ENCODE results near the gene SERPINA1. TPM values are rescaled to one million over a fixed set of nuclear protein-coding genes. Genes with fewer than 3 reads are reported as not detected.
"Not testable (repeated sequence)": the region's sequence is repeated elsewhere in the genome, so short reads cannot be mapped to it uniquely, and the experiment has no call there.

Gene SERPINA1
- total RNA-seq, 1 experiment from 2014 or later: 5.1 TPM

DNA sequence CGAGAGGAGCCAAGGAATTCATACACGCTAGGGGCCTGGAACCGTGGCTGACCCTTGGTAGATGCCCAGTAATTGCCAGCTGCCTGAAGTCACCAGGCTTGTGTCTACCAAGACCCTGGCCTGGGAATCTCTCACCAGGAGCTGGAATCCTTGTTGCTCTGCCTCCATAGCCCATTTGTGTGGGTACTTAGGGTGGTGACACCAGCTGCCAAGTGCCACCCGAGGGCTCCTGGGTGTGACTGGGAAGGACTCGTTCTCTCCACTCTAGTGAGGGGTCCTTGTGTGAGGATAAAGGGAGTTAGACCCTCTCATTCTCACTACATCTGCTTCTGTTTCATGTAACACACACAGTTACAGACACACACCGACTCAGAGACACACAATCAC, 17.9 kb downstream of the SERPINA1 start:
- TF ChIP-seq ZNF138 (CRISPR knock-in tag; conservative IDR thresholded peaks at IDR 0.05): no peak
- TF ChIP-seq, protein P1, sequence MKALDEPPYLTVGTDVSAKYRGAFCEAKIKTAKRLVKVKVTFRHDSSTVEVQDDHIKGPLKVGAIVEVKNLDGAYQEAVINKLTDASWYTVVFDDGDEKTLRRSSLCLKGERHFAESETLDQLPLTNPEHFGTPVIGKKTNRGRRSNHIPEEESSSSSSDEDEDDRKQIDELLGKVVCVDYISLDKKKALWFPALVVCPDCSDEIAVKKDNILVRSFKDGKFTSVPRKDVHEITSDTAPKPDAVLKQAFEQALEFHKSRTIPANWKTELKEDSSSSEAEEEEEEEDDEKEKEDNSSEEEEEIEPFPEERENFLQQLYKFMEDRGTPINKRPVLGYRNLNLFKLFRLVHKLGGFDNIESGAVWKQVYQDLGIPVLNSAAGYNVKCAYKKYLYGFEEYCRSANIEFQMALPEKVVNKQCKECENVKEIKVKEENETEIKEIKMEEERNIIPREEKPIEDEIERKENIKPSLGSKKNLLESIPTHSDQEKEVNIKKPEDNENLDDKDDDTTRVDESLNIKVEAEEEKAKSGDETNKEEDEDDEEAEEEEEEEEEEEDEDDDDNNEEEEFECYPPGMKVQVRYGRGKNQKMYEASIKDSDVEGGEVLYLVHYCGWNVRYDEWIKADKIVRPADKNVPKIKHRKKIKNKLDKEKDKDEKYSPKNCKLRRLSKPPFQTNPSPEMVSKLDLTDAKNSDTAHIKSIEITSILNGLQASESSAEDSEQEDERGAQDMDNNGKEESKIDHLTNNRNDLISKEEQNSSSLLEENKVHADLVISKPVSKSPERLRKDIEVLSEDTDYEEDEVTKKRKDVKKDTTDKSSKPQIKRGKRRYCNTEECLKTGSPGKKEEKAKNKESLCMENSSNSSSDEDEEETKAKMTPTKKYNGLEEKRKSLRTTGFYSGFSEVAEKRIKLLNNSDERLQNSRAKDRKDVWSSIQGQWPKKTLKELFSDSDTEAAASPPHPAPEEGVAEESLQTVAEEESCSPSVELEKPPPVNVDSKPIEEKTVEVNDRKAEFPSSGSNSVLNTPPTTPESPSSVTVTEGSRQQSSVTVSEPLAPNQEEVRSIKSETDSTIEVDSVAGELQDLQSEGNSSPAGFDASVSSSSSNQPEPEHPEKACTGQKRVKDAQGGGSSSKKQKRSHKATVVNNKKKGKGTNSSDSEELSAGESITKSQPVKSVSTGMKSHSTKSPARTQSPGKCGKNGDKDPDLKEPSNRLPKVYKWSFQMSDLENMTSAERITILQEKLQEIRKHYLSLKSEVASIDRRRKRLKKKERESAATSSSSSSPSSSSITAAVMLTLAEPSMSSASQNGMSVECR (CRISPR knock-in tag; IDR thresholded peaks at IDR 0.05; ENCODE audit: borderline replicate concordance): no peak
- TF ChIP-seq, protein P2, sequence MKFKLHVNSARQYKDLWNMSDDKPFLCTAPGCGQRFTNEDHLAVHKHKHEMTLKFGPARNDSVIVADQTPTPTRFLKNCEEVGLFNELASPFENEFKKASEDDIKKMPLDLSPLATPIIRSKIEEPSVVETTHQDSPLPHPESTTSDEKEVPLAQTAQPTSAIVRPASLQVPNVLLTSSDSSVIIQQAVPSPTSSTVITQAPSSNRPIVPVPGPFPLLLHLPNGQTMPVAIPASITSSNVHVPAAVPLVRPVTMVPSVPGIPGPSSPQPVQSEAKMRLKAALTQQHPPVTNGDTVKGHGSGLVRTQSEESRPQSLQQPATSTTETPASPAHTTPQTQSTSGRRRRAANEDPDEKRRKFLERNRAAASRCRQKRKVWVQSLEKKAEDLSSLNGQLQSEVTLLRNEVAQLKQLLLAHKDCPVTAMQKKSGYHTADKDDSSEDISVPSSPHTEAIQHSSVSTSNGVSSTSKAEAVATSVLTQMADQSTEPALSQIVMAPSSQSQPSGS (CRISPR knock-in tag; IDR thresholded peaks at IDR 0.05; ENCODE audit: borderline replicate concordance, low read depth): no peak
- TF ChIP-seq, protein P3, sequence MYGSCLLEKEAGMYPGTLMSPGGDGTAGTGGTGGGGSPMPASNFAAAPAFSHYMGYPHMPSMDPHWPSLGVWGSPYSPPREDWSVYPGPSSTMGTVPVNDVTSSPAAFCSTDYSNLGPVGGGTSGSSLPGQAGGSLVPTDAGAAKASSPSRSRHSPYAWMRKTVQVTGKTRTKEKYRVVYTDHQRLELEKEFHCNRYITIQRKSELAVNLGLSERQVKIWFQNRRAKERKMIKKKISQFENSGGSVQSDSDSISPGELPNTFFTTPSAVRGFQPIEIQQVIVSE (CRISPR knock-in tag; IDR thresholded peaks at IDR 0.05; ENCODE audit: borderline replicate concordance): no peak
- TF ChIP-seq, protein P4, sequence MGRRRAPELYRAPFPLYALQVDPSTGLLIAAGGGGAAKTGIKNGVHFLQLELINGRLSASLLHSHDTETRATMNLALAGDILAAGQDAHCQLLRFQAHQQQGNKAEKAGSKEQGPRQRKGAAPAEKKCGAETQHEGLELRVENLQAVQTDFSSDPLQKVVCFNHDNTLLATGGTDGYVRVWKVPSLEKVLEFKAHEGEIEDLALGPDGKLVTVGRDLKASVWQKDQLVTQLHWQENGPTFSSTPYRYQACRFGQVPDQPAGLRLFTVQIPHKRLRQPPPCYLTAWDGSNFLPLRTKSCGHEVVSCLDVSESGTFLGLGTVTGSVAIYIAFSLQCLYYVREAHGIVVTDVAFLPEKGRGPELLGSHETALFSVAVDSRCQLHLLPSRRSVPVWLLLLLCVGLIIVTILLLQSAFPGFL (CRISPR knock-in tag; IDR thresholded peaks at IDR 0.05; ENCODE audit: borderline replicate concordance): no peak
- no peak for TF ChIP-seq GRHL2 (CRISPR knock-in tag; IDR thresholded peaks at IDR 0.05; ENCODE audit: insufficient replicate concordance, severe bottlenecking)
- TF ChIP-seq, protein P5, sequence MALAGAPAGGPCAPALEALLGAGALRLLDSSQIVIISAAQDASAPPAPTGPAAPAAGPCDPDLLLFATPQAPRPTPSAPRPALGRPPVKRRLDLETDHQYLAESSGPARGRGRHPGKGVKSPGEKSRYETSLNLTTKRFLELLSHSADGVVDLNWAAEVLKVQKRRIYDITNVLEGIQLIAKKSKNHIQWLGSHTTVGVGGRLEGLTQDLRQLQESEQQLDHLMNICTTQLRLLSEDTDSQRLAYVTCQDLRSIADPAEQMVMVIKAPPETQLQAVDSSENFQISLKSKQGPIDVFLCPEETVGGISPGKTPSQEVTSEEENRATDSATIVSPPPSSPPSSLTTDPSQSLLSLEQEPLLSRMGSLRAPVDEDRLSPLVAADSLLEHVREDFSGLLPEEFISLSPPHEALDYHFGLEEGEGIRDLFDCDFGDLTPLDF (CRISPR knock-in tag; IDR thresholded peaks at IDR 0.05): no peak
- TF ChIP-seq ETV6 (CRISPR knock-in tag; IDR thresholded peaks at IDR 0.05): no peak
- TF ChIP-seq, protein P6, sequence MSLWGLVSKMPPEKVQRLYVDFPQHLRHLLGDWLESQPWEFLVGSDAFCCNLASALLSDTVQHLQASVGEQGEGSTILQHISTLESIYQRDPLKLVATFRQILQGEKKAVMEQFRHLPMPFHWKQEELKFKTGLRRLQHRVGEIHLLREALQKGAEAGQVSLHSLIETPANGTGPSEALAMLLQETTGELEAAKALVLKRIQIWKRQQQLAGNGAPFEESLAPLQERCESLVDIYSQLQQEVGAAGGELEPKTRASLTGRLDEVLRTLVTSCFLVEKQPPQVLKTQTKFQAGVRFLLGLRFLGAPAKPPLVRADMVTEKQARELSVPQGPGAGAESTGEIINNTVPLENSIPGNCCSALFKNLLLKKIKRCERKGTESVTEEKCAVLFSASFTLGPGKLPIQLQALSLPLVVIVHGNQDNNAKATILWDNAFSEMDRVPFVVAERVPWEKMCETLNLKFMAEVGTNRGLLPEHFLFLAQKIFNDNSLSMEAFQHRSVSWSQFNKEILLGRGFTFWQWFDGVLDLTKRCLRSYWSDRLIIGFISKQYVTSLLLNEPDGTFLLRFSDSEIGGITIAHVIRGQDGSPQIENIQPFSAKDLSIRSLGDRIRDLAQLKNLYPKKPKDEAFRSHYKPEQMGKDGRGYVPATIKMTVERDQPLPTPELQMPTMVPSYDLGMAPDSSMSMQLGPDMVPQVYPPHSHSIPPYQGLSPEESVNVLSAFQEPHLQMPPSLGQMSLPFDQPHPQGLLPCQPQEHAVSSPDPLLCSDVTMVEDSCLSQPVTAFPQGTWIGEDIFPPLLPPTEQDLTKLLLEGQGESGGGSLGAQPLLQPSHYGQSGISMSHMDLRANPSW (CRISPR knock-in tag; conservative IDR thresholded peaks at IDR 0.05; ENCODE audit: low read depth): no peak
- TF ChIP-seq JAZF1 (CRISPR knock-in tag; IDR thresholded peaks at IDR 0.05): no peak
- no peak for TF ChIP-seq ELF4 (CRISPR knock-in tag; IDR thresholded peaks at IDR 0.05; ENCODE audit: low read depth)
- no peaks in the 10 kb centered on the region for H3K27me3 Mint-ChIP-seq (ENCODE audit: low read depth)
- CTCF ChIA-PET: interaction anchor here (1.8 kb wide), 1 partner anchor 15 kb away, joined by 7 read pairs; no protein-coding TSS in a partner anchor
- POLR2A ChIA-PET: no interaction called here
- H3K4me1 Mint-ChIP-seq: peaks cover 21% of the 10 kb centered on the region
- no peaks in the 10 kb centered on the region for H3K36me3 Mint-ChIP-seq
- H3K9me3 Mint-ChIP-seq: no peaks in the 10 kb centered on the region
- H3K27ac Mint-ChIP-seq: no peak overlapping the region
- no peak overlapping the region for H3K4me3 Mint-ChIP-seq
- no peak for ATAC-seq
- DNase-seq (ENCODE audit: low spot score): no peak

DNA sequence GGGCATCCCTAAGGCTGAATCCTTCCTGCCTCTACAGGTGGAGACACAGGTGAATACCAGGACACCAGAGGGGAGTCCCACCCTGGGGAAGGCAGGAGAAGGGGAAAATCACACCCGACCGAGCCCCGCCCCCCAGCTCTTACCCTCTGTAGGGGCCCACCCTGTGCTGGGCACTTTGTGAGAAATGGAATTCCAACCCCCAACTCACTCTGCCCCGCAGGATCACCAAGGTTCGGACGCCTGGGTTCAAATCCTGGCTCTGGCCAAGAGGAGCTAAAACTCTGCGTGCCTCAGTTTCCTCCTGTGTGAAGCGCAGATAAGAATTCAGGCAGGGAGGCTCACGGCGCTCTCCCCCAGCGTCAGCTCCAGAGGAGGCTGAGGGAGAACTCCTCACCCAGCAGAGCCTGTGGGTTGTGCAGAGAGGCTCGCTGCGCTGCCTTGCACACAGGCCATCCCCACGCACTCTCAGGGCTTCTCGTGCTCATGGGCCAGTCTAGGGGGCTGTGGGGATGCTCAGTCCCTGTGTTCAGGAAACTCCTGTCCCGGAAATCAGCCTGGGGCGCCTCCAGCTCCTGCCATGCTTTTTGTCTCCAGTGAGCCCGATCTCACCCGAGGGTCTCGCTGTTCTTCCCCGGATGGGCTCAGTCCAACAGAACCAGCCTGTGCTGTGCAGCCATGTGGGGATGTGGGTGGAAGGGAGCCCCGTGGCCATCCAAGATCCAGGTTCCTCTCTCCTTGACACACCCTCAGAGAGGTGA, 18.5 kb downstream of the SERPINA1 start:
- ATAC-seq; H3K27ac Mint-ChIP-seq; POLR2A ChIA-PET; H3K9me3 Mint-ChIP-seq; DNase-seq (ENCODE audit: low spot score); H3K27me3 Mint-ChIP-seq (ENCODE audit: low read depth); CTCF ChIA-PET; H3K4me3 Mint-ChIP-seq; H3K36me3 Mint-ChIP-seq: not testable (repeated sequence)
- H3K4me1 Mint-ChIP-seq: peaks cover 15% of the 10 kb centered on the region
